ENCODE measurements around the gene IGFBP5.

DNA sequence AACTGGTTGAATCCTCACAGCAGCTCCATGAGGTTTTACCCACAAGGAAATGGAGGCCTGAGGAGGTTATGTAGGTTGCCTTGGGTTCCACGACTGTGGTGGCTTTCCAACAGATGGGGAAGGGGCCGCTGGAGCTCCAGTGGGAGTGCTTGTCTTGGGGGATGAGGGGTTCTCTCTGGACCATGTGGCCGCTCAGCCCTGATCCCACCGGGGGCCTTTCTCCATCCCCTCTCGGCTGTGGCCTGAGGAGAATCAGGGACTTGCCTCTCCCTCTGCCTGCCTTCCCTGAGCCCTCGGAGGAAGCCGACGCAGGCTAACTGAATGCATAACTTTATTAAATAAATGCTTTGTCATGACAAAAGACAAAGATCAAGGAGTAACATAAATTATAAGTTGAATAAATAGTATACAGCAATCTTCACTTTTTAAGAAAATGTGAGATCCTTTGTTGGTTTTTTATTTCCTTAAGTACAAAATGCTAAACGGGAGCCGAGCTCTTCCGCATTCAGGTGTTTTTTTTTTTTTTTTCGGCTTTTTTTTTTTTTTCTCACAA lies 23.5 kb downstream of the IGFBP5 start:
- no peak for TF ChIP-seq EZH2phosphoT487 (IDR thresholded peaks at IDR 0.05; ENCODE audit: low read depth)
- TF ChIP-seq, protein P1, sequence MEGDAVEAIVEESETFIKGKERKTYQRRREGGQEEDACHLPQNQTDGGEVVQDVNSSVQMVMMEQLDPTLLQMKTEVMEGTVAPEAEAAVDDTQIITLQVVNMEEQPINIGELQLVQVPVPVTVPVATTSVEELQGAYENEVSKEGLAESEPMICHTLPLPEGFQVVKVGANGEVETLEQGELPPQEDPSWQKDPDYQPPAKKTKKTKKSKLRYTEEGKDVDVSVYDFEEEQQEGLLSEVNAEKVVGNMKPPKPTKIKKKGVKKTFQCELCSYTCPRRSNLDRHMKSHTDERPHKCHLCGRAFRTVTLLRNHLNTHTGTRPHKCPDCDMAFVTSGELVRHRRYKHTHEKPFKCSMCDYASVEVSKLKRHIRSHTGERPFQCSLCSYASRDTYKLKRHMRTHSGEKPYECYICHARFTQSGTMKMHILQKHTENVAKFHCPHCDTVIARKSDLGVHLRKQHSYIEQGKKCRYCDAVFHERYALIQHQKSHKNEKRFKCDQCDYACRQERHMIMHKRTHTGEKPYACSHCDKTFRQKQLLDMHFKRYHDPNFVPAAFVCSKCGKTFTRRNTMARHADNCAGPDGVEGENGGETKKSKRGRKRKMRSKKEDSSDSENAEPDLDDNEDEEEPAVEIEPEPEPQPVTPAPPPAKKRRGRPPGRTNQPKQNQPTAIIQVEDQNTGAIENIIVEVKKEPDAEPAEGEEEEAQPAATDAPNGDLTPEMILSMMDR (IDR thresholded peaks at IDR 0.05; ENCODE audit: low read depth, low read length), result no peak
